Activated effector memory CD4-positive, alpha-beta T cell treated with Interleukin-2 at 50 U/mL for 16 hours (primary cell): ENCODE measurements around the gene ZNF667.

Source experiments
- DNase-seq: peaks from one replicate; pipeline ENCODE4 v3.0.0-alpha.2; 2020

Gene ZNF667

GRCh38 chr19:56476651-56477428 lies at the start of gene ZNF667:
ZNF667 (minus strand) TSS chr19:56477345; CDS start chr19:56462370, 14,975 bp downstream.
- DNase-seq = no peak

DNA sequence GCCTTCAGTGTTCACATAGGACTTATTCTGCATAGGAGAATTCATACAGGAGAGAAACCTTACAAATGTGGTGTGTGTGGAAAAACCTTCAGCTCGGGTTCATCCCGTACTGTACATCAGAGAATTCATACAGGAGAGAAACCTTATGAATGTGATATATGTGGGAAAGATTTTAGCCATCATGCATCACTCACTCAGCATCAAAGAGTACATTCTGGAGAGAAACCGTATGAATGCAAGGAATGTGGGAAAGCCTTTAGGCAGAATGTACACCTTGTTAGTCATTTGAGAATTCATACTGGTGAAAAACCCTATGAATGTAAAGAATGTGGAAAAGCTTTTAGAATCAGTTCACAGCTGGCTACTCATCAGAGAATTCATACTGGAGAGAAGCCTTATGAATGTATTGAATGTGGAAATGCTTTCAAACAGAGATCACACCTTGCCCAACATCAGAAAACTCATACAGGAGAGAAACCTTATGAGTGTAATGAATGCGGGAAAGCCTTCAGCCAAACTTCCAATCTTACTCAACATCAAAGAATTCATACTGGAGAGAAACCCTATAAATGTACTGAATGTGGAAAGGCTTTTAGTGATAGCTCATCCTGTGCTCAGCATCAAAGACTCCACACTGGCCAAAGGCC lies 48.2 kb upstream of the ZNF667 start:
- no peak for DNase-seq

- DNase-seq = no peak
Observed at GRCh38 chr19:56508290-56508778, 31.2 kb upstream of the ZNF667 start.

- DNase-seq = peak; percentile 67
Observed at GRCh38 chr19:56507446-56508289, 30.5 kb upstream of the ZNF667 start, which contains the start of gene ZNF471. ZNF471 (plus strand) TSS chr19:56507855; CDS start chr19:56511572, 3,717 bp downstream.

DNA sequence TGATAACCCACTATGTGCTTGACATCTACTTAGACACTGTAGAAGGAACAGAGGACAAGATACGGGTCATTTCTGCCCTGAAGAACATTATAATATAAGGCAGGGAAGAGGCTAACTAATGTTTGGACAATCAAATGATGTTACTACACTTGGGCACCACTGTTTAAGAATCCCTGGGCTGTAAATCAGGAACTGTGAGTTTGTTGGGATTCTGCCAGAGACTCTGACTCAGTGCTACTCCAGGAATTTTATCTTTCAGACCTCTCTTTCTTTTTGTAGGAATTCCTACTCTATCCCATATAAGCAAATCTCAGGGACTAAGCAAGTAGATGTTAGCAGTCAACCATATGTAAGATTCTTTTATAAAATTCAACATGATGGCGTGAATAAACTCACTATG lies 27.4 kb upstream of the ZNF667 start:
- DNase-seq = no peak

GRCh38 chr19:56491399-56491798 lies 14.3 kb upstream of the ZNF667 start:
- no peak for DNase-seq

DNA sequence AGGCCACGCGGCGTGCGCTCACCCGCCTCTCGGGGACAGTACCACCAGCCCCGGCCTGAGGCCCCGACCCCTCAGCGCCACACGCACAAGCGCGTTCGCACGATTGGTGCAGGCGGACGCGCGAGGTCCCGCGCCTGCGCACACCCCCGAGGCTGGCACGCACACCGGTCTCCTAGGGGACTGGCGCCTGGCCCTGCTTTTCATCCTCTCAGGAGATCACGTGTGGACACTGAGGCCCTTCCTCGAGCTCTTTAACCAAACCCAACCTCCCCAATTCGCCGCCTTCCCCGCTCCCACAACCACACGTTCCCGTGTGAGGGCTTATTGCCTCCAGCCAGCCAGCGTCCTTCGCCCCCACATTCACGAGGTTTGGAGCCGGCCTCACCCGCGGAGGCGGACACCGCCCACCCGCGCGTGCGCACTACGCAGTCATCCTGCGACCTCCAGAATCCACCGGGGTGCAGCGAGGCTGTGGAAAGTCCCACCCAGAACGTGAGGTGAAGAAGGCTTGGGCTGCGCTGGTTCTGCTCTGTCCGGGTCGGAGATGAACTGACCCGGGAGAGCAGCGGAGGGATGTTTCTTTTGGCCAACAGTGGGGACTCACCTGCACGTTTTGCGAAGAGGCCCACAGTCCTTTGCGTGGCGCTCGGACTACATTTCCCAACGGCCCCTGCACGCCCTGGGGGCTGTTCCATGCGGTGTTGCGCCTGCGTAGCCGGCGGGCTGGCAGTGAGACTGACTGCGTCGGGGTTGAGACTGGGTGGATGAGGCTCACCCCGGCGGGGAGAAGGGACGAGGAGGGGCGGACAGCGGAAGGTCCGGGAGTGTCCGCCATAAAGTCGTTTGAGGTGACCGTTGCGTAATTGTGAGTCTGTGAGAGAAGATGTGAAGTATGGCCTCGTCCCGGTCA lies 539 bp upstream of the ZNF667 start:
- DNase-seq = no peak

DNA sequence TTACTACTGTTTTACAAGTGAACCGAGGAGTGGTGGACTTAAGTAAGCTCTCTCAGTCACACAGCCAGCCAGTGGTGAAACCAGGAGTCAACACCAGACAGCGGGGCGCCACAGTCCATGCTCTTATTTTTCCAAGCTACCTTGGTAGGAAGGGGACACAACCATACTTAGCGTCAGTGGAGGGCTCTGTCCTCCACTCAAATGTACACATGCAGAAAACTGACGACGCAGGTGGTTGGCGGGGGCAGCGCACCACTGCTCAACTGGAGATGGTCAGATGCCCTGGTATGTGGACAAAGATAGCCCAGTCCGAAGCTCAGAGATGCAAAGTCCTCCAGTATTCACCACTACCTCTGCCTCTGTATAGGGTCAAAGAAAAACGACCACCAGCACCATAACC lies 1.1 kb downstream of the ZNF667 start:
- no peak for DNase-seq

- no peak for DNase-seq
Observed at GRCh38 chr19:56474308-56474707, 2.8 kb downstream of the ZNF667 start.

DNA sequence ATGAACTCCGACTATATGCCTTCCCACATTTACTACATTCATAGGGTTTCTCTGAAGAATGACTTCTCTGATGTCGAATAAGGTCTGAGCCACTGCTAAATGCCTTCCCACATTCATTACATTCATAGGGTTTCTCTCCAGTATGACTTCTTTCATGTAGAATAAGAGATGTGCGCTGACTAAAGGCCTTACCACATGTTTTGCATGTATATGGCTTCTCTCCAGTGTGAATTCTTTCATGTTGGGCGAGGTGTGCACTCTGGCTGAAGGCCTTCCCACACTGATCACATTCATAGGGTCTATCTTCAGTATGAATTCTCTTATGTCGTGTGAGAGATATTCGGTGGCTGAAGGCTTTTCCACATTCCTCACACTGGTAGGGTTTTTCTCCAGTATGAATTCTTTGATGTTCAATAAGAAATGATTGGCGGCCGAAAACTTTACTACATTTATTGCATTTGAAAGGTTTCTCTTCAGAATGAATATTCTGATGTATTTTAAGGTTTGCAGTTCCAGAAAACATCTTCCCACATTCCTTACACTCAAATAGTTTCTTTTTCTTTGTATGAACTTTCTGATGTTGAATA lies 35.8 kb downstream of the ZNF667 start:
- DNase-seq = no peak

DNA sequence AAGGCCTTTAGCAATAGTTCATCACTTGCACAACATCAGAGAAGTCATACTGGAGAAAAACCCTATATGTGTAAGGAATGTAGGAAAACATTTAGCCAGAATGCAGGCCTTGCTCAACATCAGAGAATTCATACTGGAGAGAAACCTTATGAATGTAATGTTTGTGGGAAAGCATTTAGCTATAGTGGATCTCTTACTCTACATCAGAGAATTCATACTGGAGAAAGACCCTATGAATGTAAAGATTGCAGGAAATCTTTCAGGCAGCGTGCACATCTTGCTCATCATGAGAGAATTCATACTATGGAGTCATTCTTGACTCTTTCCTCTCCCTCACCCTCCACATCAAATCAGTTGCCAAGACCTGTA lies 53.2 kb downstream of the ZNF667 start:
- no peak for DNase-seq

DNA sequence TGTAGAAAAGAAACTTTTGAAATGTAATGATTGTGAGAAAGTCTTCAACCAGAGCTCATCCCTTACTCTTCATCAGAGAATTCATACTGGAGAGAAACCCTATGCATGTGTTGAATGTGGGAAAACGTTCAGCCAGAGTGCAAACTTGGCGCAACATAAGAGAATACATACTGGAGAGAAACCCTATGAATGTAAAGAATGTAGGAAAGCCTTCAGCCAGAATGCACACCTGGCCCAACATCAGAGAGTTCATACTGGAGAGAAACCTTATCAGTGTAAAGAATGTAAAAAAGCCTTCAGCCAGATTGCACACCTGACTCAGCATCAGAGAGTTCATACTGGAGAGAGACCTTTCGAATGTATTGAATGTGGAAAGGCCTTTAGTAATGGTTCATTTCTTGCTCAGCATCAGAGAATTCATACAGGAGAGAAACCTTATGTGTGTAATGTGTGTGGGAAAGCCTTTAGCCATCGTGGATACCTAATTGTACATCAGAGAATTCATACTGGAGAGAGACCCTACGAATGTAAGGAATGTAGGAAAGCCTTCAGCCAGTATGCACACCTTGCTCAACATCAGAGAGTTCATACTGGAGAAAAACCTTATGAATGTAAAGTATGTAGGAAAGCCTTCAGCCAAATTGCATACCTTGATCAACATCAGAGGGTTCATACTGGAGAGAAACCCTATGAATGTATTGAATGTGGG lies 53.7 kb downstream of the ZNF667 start:
- DNase-seq = no peak

DNA sequence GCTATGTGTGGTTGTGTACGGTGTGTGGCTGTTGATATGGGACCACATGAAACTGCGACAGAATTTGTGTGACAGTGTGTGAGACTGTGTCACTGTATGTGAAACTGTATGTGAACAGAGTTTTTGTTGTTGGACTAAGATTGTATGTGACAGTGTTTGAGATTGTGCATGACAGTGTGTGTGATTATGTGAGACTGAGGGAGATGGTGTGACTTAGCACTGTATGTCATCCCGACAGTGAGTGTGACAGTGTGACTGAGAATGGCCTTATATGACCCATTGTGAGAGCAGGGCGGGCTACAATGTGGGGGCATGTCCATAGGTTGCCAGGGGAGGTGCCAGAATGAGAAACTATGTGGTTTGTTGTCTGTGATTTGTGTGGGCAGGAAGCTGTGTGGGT lies 72.1 kb downstream of the ZNF667 start:
- DNase-seq = no peak

DNA sequence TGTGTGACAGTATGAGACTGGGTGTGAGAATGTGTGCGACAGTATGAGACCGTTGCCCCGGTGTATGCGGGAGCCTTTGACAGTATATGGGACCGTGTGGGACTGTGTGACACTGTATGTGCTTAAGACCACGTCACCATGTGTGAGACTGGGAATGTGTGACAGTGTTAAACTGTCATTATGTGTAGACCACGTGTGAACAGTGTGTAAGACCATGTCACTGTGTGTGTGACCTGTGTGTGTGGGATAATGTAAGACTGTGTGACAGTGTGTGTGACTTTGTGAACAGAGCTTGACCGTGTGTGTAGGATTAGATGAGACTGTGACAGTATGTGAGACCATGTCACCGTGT lies 72.5 kb downstream of the ZNF667 start:
- no peak for DNase-seq

DNA sequence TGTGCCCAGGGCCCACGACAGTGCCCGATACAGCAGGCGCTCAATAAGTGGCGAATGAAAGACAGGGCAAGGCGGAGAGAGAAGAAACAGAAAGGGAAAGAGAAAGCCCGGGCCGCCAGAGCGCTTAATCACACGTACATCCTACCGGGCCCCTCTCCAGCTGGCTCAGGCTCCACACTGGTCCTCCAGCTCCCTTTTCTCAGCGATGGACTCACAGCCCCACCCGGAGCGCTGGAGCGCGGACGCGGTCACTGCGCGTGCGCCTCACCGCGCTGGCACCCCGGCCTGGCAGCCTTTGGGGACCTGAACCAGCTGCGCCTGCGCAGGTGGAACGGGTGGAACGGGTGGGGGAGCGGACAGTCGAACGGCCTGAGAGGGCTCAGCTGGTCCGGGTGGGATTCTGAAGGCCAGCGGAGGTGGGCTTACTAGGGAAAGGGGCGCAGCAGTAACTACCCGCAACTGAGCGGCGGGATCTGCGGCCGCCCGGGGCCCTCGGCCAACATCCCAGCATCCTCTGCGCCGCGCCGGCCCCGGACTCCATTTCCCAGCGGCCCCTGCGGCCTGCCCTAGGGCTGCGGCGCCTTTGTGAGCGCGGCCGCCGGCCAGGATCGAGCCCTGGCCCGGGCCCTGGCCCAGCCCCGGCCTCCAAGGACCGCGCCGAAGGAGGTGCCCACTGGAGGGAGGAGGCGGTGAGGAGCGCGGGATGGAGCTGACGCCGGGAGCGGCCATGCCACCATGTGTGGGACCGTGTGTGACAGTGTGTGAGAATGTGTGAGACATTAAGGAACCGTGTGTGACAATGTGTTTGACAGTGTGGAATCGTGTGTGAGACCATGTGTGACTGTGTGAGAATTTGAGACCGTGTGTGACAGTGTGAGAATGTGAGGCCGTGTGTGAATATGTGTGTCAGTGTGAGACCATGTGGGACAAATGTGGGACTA lies 73.1 kb downstream of the ZNF667 start, which contains the start of gene ZNF583:
TSS of gene ZNF583 (plus strand) at position 569 of the 941 bp plus-strand sequence. CDS start 2,783 bp downstream, outside the sequence.
- peak; percentile 87 for DNase-seq

DNA sequence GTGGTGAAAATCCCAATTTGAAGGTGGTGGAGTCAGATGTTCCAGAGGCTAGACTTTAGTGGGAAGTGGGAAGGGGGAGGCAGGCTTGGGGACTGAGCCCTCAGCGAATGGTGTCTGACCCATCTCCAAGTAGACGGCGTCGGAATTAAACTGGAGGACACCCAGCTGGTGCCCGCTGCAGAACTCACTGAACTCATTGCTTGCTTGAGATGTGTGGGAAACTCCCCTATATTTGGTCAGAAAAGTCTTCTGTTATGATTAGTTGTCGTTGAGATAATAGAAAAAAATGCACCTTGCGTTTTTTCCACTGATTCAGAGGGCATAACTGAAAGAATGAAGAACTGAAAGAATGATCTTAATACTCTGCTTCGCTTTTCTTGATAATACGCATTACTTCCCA lies 73.9 kb downstream of the ZNF667 start:
- no peak for DNase-seq

DNA sequence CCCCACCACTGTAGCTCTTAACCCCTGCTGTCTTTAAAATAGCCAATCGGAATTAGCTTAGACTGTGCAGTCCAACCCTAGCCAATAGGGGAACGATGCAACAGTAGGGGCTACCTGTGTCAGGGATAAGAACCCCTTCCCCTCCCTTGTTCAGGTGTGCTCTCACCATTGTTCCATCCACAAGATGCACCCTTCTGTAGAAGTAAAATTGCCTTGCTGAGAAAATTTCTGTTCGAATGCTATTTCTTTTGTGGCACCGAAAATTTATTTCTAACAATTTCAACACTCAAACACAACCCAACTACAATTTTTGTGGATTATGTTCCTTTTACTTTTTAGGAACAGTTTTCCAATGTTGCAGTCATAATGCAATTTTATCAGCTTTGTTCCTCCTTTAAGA lies 76.7 kb downstream of the ZNF667 start:
- no peak for DNase-seq

DNA sequence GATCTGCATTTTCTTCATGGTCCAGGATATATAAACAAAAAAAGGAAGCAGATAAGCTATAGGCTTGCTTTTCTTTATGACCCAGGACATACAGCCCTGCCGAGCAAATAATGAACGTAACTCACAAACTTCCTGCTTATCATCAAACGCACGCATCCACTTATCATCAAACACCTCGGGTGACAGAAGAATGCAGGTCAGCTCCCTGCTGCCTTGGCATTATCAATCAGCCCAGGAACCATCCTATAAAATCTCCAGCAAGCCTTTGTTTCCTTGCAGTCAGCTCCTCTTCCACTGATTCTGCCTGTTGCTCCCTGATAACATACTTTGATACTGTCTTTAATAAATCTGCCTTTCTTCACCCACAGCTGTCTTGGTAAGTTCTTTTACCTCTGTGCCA lies 78.3 kb downstream of the ZNF667 start:
- no peak for DNase-seq

- DNase-seq = peak; percentile 84
Observed at GRCh38 chr19:56393119-56394012, 83.8 kb downstream of the ZNF667 start, which contains the start of gene ZNF582. ZNF582 (minus strand) TSS chr19:56393534; CDS start chr19:56391752, 1,782 bp downstream.
